NT2/D1 (cell line): ENCODE results near the gene SLCO3A1.

Experiments used
- SUZ12 ChIP-seq: IDR thresholded peaks from 2 replicates; pipeline ENCODE4 v1.6.1; 2011; ENCODE audit not compliant: insufficient read length, insufficient read depth; ENCODE audit errors: extremely low read depth
- YY1 ChIP-seq: IDR thresholded peaks from 2 replicates; pipeline ENCODE4 v1.6.1; 2011; ENCODE audit not compliant: insufficient read length, insufficient read depth

DNA sequence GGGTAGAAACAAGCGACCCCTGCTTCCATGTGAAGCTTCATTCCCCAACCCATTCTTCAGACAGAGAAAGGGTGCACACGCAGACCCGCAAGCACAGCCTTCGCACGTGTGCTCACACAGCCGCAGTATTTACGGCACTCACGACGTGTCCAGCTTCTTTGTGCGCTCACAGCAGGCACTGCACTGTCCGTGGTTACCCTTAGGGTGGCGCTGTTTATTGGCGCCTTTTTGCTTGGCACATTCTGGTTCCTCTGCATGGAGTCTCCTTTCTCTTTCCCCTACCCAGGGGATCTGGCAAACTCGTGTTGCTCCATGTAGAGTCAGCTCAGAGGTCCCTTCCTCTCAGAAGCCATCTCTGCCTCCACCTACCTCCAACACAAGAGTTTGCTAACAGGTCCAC, 115.1 kb downstream of the SLCO3A1 start:
- TF ChIP-seq YY1 (no peak), SUZ12 (no peak)
